GM21825 (cell line): ENCODE measurements around the gene PHLDB1.
"Not testable (repeated sequence)": the region's sequence is repeated elsewhere in the genome, so short reads cannot be mapped to it uniquely, and the experiment has no call there.

Source experiments
- ATAC-seq: cut with Tn5 transposase; IDR thresholded peaks from one replicate; pipeline ENCODE4 v1.9.1; 2021; ENCODE audit warnings: mild to moderate bottlenecking, moderate library complexity; ENCODE audit not compliant: unreplicated experiment

Gene PHLDB1

GRCh38 chr11:118682372-118682771 is 75.0 kb downstream of the PHLDB1 start:
- ATAC-seq: no peak

GRCh38 chr11:118682939-118683338 is 75.5 kb downstream of the PHLDB1 start:
- ATAC-seq: not testable (repeated sequence)

DNA sequence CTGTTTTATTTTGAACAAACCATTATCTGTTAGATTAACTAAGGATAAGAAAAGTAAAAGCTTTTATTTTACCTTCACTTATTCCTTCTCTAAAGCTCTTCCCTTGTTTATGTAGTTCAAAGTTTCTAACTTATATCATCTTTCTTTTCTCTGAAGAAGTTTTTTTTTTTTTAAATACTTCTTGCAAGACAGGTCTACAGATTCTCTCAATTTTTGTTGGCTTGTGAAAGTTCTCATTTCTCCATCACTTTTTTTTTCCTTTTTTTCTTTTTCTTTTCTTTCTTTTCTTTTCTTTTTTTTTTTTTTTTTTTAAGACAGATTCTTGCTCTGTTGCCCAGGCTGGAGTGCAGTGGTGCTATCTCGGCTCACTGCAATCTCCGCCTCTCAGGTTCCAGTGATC is 76.8 kb downstream of the PHLDB1 start:
- no peak for ATAC-seq

GRCh38 chr11:118687906-118688305 is 80.5 kb downstream of the PHLDB1 start:
- ATAC-seq: no peak

GRCh38 chr11:118688339-118688738 is 80.9 kb downstream of the PHLDB1 start:
- ATAC-seq: not testable (repeated sequence)

GRCh38 chr11:118688851-118689502 is 81.6 kb downstream of the PHLDB1 start:
- no peak for ATAC-seq

DNA sequence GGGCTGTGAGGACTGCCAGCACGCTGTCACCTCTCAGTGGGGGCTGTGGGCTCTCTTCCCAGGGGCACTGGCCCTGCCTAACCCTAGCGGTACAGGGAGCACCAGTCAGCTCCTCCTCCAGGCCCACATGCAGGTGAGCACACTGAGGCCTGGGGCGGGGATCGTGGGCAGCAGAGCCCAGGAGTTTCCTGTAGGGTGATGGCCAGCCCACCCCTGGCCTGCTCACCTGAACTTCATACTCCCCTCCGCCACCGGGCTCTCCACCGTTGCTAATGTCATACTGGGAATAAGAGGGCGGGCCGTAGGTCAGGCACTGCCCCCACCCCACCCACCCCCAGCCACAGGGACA is 82.1 kb downstream of the PHLDB1 start:
- no peak for ATAC-seq

- peak; percentile 63 for ATAC-seq
Measured at GRCh38 chr11:118689852-118690552, 82.6 kb downstream of the PHLDB1 start.

DNA sequence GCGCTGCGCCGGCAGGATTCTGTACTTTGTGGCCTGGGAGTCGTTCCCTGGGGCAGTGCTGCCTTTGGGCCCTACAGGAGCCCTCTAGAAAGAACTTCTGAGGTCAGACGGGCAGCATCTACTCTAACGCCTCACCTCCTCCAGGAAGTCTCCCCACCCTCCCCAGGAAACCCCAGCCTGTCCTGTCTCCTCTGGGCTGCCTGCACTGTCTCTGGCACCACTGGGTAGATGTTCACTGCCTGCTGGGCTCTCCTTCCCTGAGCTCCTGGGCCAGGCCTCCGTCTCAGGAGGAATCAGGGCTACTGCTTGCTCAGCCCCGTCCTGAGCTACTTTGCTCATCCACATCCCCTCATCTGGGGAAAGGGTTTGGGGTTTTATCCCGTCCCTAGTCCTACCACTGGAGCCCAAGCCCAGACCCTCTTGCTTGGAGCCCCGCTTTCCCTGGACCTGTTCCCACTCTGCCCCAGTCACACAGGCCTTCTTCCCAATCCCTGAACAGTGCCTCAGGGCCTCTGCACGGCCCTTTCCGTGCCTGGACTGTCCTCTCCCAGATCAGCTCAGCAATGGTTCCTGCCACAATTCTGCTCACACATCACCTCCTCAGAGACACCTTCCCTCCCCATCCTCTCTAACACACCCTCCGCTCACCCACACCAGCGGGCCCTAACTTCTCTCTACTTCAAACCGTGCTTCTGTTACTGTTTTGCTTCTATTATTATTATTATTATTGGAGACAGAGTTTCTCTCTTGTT is 83.3 kb downstream of the PHLDB1 start:
- ATAC-seq: no peak

DNA sequence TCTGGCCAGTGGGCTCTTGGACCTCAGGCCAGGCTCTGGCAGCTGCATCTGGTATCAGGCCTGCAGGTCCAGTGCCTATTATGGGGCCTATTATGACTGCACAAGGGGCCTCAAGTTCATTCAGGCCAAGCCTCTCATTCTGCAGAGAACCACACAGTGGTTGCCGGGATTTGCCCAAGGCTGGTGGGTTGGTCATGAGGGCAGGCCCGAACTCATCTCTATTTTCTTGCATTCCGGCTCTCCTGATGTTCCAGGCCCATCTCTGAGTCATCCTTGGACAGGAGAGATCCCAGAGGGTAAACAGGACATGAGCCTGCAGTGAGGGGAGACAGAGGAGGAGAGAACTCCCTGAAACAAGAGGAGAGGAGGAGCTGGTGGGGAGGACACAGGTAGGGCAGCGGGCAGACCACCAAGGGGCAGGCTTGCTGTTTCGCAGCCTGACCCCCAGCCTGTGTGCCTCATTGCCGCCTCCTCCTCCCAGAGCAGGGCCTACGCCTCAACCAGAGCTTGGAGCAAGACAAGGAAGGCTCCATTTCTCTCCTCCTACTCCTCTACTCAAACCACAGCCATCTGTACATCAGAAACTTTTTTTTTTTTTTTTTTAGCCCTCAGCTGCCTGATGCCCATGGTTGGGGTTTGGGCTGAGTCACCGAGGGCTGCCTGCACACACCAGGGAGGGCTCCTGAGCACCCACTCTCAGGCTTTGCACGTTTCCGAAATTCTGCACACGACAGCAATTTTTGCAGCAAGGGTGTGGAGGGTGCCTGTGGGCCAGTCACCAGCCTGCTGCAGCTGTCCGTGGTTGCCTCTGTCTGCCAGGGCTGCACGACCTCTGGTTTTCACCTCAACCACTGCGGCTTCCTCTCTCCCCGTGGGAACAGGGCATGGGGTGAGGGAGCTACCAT is 84.8 kb downstream of the PHLDB1 start:
- ATAC-seq: no peak

- no peak for ATAC-seq
Measured at GRCh38 chr11:118694185-118694584, 86.8 kb downstream of the PHLDB1 start.

- no peak for ATAC-seq
Measured at GRCh38 chr11:118694771-118695170, 87.4 kb downstream of the PHLDB1 start.

DNA sequence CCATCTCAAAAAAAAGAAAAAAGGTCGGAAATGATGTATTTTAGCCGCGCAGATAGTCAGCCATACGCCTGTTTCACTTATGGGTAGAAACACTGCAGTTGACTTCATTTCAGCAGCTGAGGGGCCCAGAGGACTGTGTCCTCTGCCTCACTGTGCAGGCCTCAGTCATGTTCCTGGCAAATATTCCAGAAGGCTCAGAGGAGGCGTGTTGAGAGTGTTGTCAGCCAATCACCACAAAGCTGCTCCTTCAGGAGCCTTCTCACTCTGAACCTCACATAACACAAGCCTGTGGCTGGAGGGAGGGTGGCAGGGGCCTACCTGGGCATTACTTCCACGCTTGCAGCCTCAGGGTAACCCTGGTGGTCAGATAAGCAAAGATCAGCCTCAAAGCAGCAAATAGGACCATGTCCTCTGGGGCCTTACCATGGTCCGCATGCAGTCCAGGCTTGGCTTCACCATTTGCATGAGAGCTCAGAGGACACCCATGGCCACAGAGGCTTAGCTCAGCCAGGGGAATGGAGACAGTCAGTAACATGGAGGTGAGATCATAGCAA is 89.3 kb downstream of the PHLDB1 start:
- ATAC-seq: no peak

GRCh38 chr11:118697346-118697745 is 89.9 kb downstream of the PHLDB1 start:
- no peak for ATAC-seq

DNA sequence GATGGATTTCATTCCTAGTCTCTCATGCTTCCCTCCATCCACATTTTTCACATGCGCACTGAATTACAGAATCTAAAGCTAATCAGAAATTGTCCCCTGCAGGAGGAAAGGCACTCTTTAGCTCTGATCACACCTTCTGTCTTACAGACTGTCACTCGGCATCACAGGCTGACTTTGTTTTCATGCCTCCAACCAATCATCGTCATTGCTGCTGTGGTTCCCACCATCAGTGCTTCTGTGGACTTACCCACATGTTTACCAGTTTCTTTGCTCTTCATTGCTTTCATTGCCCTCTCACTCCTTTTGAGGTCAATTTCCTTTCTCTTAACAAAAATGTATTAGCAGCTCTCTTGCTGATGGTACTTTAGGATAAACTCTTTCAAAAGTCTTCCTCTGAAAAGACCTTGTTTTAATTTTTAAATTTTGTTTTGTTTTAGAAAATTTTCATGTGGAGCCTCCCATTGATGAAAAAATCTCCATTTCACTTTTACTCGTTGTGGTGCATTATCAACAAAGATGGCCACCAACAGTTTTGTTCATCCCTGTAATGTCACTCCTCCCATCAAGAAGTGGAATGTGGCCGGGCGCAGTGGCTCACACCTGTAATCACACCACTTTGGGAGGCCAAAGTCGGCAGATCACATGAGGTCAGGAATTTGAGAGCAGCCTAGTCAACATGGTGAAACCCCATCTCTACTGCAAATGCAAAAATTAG is 92.2 kb downstream of the PHLDB1 start:
- ATAC-seq: no peak

- ATAC-seq: no peak
Measured at GRCh38 chr11:118703563-118704106, 96.2 kb downstream of the PHLDB1 start.

DNA sequence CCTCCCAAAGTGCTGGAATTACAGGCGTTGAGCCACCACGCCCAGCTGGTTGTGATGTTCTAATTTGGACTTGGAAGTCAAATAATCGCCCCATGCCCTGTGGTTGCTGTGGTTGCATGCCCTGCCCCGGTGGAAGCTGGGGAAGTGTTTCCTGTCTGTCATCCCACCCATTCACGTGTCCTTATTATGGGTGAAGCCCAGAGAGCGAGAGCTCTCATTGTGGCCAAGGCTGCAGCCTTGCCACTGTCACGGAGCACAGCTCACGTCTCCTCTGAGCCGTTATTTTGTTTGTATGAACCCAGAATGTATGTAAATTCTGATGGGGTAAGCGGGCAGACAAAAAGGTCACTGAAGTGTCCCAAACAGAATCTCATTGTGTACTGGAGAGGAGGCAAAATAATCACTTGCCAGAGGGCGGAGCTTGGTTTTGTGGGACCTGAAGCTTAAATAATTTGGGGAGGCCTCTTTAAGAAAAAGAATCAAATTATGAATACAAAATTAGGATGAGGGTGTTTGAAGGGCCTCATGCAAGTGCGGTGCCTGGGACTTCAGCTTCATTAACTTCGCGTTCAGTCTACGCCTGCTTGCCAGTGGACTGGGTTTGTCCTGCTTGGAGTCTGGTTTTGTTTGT is 97.8 kb downstream of the PHLDB1 start:
- ATAC-seq: no peak

DNA sequence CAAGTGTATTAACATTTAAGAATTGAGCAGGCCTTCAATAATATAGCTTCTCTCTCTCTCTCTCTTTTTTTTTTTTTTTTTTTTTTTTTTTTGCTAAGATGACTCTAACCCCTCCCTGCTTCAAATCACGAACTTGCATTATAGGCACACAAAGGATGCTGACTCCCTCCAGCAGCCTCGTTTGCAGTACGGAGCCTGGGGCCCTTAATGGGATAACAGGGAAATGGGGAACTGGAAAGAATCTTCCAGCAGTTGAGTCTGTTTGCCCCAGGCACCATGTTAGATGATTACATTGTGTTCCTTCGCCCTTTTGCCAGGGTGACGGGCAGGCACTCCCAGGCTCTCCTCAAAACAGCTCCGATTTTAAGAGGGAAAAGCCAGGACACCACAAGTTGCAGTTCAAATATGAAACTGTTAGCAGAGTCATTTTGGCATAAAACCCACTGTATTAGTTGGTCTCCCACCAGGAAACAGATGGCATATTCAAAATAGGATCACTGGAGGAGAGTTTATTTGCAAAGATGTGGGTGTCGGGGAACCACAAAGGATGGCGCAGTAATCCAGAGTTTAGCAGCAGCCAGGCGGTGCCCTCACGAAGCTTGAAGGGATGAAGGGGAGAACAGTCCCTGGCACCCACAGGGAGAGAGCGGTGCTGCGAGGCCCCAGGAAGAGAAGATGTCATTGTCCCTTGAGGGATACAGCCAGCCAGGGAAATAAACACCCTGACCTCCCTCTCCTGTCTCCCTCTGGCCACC is 98.6 kb downstream of the PHLDB1 start:
- no peak for ATAC-seq

GRCh38 chr11:118706546-118706825 is 99.1 kb downstream of the PHLDB1 start:
- no peak for ATAC-seq
